ENCODE results near the gene DTX2. TPM values are rescaled to one million over a fixed set of nuclear protein-coding genes. Genes with fewer than 3 reads are reported as not detected.
"Not testable (repeated sequence)": the region's sequence is repeated elsewhere in the genome, so short reads cannot be mapped to it uniquely, and the experiment has no call there.

The DTX2 gene
- total RNA-seq, 2 donors from 2014 or later: 61.7 to 91.1 TPM

GRCh38 chr7:76514926-76515771 lies 53.6 kb downstream of the DTX2 start:
- H3K27ac ChIP-seq: no peak overlapping the region
- DNase-seq: peak; percentile 16
- no peaks in the 10 kb centered on the region for H3K27me3 ChIP-seq
- no peaks in the 10 kb centered on the region for H3K36me3 ChIP-seq
- H3K4me1 ChIP-seq: peaks cover 6% of the 10 kb centered on the region
- TF ChIP-seq CTCF (IDR thresholded peaks at IDR 0.05): no peak
- H3K4me3 ChIP-seq: no peak overlapping the region
- intact Hi-C loops (cut with DNase I): no loop called here
- H3K9me3 ChIP-seq: no peaks in the 10 kb centered on the region
- peak overlapping the region in 1 of 2 donors; percentile 2 for H3K9ac ChIP-seq (ENCODE audit: low read depth in 2 of 2, low read length in 2 of 2)

- intact Hi-C loops (cut with DNase I): no loop called here
- DNase-seq: peak; percentile 49
- H3K9me3 ChIP-seq: no peaks in the 10 kb centered on the region
- no peak overlapping the region for H3K9ac ChIP-seq (ENCODE audit: low read depth in 2 of 2, low read length in 2 of 2)
- no peaks in the 10 kb centered on the region for H3K27me3 ChIP-seq
- H3K27ac ChIP-seq: no peak overlapping the region
- H3K4me1 ChIP-seq: peaks cover 6% of the 10 kb centered on the region
- TF ChIP-seq CTCF (IDR thresholded peaks at IDR 0.05): peak; percentile 63
- H3K4me3 ChIP-seq: no peak overlapping the region
- H3K36me3 ChIP-seq: no peaks in the 10 kb centered on the region
Observed at GRCh38 chr7:76515999-76516443, 54.5 kb downstream of the DTX2 start.

GRCh38 chr7:76516932-76517331 lies 55.4 kb downstream of the DTX2 start:
- H3K9me3 ChIP-seq; H3K27me3 ChIP-seq; DNase-seq; H3K36me3 ChIP-seq; intact Hi-C loops (cut with DNase I); H3K4me3 ChIP-seq; H3K9ac ChIP-seq (ENCODE audit: low read depth in 2 of 2, low read length in 2 of 2); H3K27ac ChIP-seq; H3K4me1 ChIP-seq: not testable (repeated sequence)

DNA sequence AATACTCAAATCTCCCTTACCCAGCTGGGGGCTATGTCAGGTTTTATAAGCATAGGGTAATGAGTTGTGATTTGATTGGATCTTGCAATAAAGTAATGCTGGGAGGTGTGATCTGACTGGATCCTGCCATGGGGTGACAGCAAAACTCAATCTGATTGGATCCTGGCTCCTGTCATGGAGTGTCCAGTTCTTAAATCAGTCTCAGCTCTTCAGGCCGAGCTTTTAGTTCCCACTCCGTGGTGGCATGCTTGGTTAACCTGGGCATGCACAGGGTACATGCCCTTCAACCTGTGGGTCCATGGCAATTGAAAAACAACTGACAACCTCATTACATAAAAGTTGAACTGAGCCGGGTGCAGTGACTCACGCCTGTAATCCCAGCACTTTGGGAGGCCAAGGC lies 64.7 kb downstream of the DTX2 start:
- intact Hi-C loops (cut with DNase I); H3K9ac ChIP-seq (ENCODE audit: low read depth in 2 of 2, low read length in 2 of 2); DNase-seq: not testable (repeated sequence)

GRCh38 chr7:76531643-76532042 lies 70.1 kb downstream of the DTX2 start:
- DNase-seq; H3K4me1 ChIP-seq; H3K9me3 ChIP-seq; H3K36me3 ChIP-seq; H3K27me3 ChIP-seq; H3K4me3 ChIP-seq; H3K27ac ChIP-seq; H3K9ac ChIP-seq (ENCODE audit: low read depth in 2 of 2, low read length in 2 of 2); intact Hi-C loops (cut with DNase I): not testable (repeated sequence)

More for the DNA sequence above, 64.7 kb downstream of the DTX2 start:
- not testable (repeated sequence) for H3K27ac ChIP-seq, H3K4me3 ChIP-seq, H3K27me3 ChIP-seq, H3K4me1 ChIP-seq, H3K36me3 ChIP-seq, H3K9me3 ChIP-seq

DNA sequence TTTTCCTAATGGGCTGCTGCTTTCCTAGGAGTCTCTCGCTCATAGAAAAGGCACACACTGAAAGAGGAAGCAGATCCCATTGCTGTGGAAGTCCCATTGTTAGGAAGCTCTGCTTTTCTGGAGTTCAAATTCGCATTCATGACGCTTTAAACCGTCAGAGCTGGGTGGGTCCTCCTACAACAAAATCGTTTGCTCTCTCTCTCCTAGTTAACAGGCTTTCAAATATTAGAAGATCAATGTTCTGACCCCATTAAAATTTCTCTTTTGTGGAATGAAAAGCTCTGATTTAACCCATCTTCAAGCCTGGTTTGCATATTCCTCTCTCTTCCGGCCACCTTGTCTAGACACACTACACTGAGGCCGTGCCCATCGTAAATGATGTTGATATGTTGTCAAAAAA lies 81.7 kb downstream of the DTX2 start, which contains the start of gene SPDYE16:
Gene SPDYE16 (minus strand): TSS at position 101 of the 400 bp plus-strand sequence. CDS start 1,838 bp downstream, outside the sequence.
- H3K27me3 ChIP-seq; H3K36me3 ChIP-seq; intact Hi-C loops (cut with DNase I); H3K9ac ChIP-seq (ENCODE audit: low read depth in 2 of 2, low read length in 2 of 2); H3K27ac ChIP-seq; H3K4me1 ChIP-seq; H3K9me3 ChIP-seq; H3K4me3 ChIP-seq; DNase-seq: not testable (repeated sequence)

GRCh38 chr7:76549025-76549854 lies 87.7 kb downstream of the DTX2 start:
- H3K9me3 ChIP-seq; H3K4me1 ChIP-seq; intact Hi-C loops (cut with DNase I); H3K27me3 ChIP-seq; H3K36me3 ChIP-seq: not testable (repeated sequence)
- peak; percentile 88 for DNase-seq
- Histone ChIP-seq H3K9ac (ENCODE audit: low read depth in 2 of 2, low read length in 2 of 2) (peak overlapping the region; percentile 68 to 86), H3K27ac (peak overlapping the region; percentile 88), H3K4me3 (peak overlapping the region; percentile 97)

GRCh38 chr7:76549855-76550248 lies 88.3 kb downstream of the DTX2 start:
- Histone ChIP-seq H3K4me3 (peak overlapping the region; percentile 97), H3K27ac (peak overlapping the region; percentile 88), H3K9ac (ENCODE audit: low read depth in 2 of 2, low read length in 2 of 2) (peak overlapping the region; percentile 68 to 86)
- intact Hi-C loops (cut with DNase I); H3K4me1 ChIP-seq; H3K36me3 ChIP-seq; H3K9me3 ChIP-seq; H3K27me3 ChIP-seq: not testable (repeated sequence)
- DNase-seq: peak; percentile 36

DNA sequence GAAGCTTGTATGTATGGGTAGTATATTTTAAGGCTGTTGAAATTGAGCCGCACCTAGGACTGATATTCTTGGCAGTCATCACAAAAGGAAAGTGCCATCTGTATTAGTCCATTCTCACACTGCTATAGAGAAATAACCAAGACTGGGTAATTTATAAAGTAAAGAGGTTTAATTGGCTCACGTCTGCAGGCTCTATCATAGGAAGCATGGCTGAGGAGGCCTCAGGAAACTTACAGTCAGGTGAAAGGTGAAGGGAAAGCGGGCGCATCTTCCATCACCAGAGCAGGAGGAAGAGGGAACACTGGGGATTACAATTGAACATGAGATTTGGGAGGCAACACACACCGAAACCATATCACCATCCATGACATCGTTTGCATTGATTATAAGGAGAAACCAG lies 90.5 kb downstream of the DTX2 start:
- DNase-seq; H3K4me3 ChIP-seq; H3K4me1 ChIP-seq; H3K27ac ChIP-seq; H3K9me3 ChIP-seq; intact Hi-C loops (cut with DNase I); H3K9ac ChIP-seq (ENCODE audit: low read depth in 2 of 2, low read length in 2 of 2); H3K36me3 ChIP-seq; H3K27me3 ChIP-seq: not testable (repeated sequence)
